ENCODE measurements around the gene CFAP299. TPM values are rescaled to one million over a fixed set of nuclear protein-coding genes. Genes with fewer than 3 reads are reported as not detected.
"Not testable (repeated sequence)": the region's sequence is repeated elsewhere in the genome, so short reads cannot be mapped to it uniquely, and the experiment has no call there.

CFAP299 gene
- total and polyA plus RNA-seq, 2 of the 13 experiments (the other 11 are each of a cell fraction or from before 2014, with no cell fraction given) = not detected

- H3K9ac ChIP-seq (ENCODE audit: insufficient read depth, low read depth, low read length); H3K36me3 ChIP-seq (replicated peaks in 1 of 2; ENCODE audit: control insufficient read depth in 1 of 2, insufficient read depth in 2 of 2, low read length in 2 of 2); H2AFZ ChIP-seq (ENCODE audit: low read length); POLR2A ChIA-PET; H3K79me2 ChIP-seq (ENCODE audit: insufficient read depth, low read length); CTCF ChIA-PET (ENCODE audit: low intra/inter-chr PET ratio, low total read pairs); FAIRE-seq; H3K27ac ChIP-seq (ENCODE audit: extremely low read length, insufficient read depth, low read length); H3K4me2 ChIP-seq (ENCODE audit: low read depth, low read length); BruUV-seq (replicated peaks); in situ Hi-C loops (cut with HindIII; ENCODE audit: extremely low pct_ligation_motif_present, low pct_unique_long_range_greater_than_20kb); H3K27me3 ChIP-seq (ENCODE audit: control insufficient read depth in 1 of 2, insufficient read depth in 2 of 2, low read length in 2 of 2); ATAC-seq; H3K4me3 ChIP-seq (replicated peaks in 1 of 3; ENCODE audit: insufficient read depth in 1 of 3, low read depth in 2 of 3, low read length in 3 of 3); H3K4me1 ChIP-seq (ENCODE audit: insufficient read depth, low read length); H3K9me3 ChIP-seq (ENCODE audit: low read length); DNase-seq (ENCODE audit: low spot score); H4K20me1 ChIP-seq (ENCODE audit: insufficient read depth, low read length): not testable (repeated sequence)
- intact Hi-C loops (cut with micrococcal nuclease; ENCODE audit: unreplicated experiment) = loop anchor here (10.0 kb wide), 1 partner anchor 379 kb away; no protein-coding TSS in a partner anchor
- WGBS (ENCODE audit: low lambda C conversion rate) = 7% methylated on average over 1 of the region's 1 CpG
Measured at GRCh38 chr4:80793660-80794059, 458.1 kb downstream of the CFAP299 start.

DNA sequence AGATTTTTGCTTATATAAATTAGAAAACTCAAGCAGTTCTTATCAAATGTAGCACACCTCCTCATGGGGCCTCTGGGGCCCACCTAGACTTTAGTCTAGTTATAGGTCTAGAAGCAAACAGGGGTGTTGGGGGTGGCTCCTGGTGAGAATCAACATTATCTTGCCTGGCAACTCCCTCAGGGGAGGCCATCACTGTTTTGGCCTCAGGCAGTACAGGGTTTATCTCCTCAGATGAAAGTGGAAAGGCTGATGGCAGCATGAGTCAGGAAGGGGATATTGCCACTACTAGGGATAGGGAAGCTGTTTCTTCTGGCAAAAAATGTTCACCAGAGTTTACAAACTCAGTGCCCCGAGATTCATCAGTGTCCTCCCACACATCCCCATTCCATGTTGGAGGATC is 462.6 kb downstream of the CFAP299 start:
- ChIA-PET CTCF (ENCODE audit: low intra/inter-chr PET ratio, low total read pairs) (no interaction called here), POLR2A (no interaction called here)
- Histone ChIP-seq H3K9me3 (ENCODE audit: low read length) (no peaks in the 10 kb centered on the region), H2AFZ (ENCODE audit: low read length) (no peak overlapping the region), H3K36me3 (replicated peaks in 1 of 2; ENCODE audit: control insufficient read depth in 1 of 2, insufficient read depth in 2 of 2, low read length in 2 of 2) (no peaks in the 10 kb centered on the region), H3K79me2 (ENCODE audit: insufficient read depth, low read length) (no peaks in the 10 kb centered on the region), H3K4me3 (replicated peaks in 1 of 3; ENCODE audit: insufficient read depth in 1 of 3, low read depth in 2 of 3, low read length in 3 of 3) (no peak overlapping the region), H4K20me1 (ENCODE audit: insufficient read depth, low read length) (no peaks in the 10 kb centered on the region), H3K9ac (ENCODE audit: insufficient read depth, low read depth, low read length) (no peak overlapping the region), H3K4me1 (ENCODE audit: insufficient read depth, low read length) (no peaks in the 10 kb centered on the region), H3K4me2 (ENCODE audit: low read depth, low read length) (no peak overlapping the region), H3K27ac (ENCODE audit: extremely low read length, insufficient read depth, low read length) (no peak overlapping the region), H3K27me3 (ENCODE audit: control insufficient read depth in 1 of 2, insufficient read depth in 2 of 2, low read length in 2 of 2) (no peaks in the 10 kb centered on the region; a peak in 1 of 5 replicates)
- no TSS peak for BruUV-seq (replicated peaks)
- 0% methylated on average over 1 of the region's 1 CpG for WGBS (ENCODE audit: low lambda C conversion rate)
- no peak for DNase-seq (ENCODE audit: low spot score)
- no peak for ATAC-seq
- in situ Hi-C loops (cut with HindIII; ENCODE audit: extremely low pct_ligation_motif_present, low pct_unique_long_range_greater_than_20kb) = no loop called here
- intact Hi-C loops (cut with micrococcal nuclease; ENCODE audit: unreplicated experiment) = loop anchor here (10.0 kb wide), 1 partner anchor 383 kb away; no protein-coding TSS in a partner anchor
- no peak for FAIRE-seq
- TF ChIP-seq HNF4A (CRISPR knock-in tag; IDR thresholded peaks at IDR 0.05) (no peak), SMAD9 (CRISPR knock-in tag; IDR thresholded peaks at IDR 0.05) (no peak), REL (CRISPR knock-in tag; conservative IDR thresholded peaks at IDR 0.05) (no peak), SRSF4 (IDR thresholded peaks at IDR 0.05; ENCODE audit: low read depth, low read length, poor library complexity, severe bottlenecking) (no peak), ELF4 (CRISPR knock-in tag; IDR thresholded peaks at IDR 0.05; ENCODE audit: borderline replicate concordance) (no peak), KDM5B (CRISPR knock-in tag; IDR thresholded peaks at IDR 0.05; ENCODE audit: borderline replicate concordance) (no peak), KDM6A (CRISPR knock-in tag; IDR thresholded peaks at IDR 0.05; ENCODE audit: low read depth) (no peak), BATF2 (CRISPR knock-in tag; IDR thresholded peaks at IDR 0.05) (no peak), ZC3H13 (CRISPR knock-in tag; IDR thresholded peaks at IDR 0.05) (no peak), SNRNP70 (IDR thresholded peaks at IDR 0.05; ENCODE audit: low read depth, low read length) (no peak), MIER3 (CRISPR knock-in tag; IDR thresholded peaks at IDR 0.05; ENCODE audit: borderline replicate concordance) (no peak)
- TF ChIP-seq, protein P1, sequence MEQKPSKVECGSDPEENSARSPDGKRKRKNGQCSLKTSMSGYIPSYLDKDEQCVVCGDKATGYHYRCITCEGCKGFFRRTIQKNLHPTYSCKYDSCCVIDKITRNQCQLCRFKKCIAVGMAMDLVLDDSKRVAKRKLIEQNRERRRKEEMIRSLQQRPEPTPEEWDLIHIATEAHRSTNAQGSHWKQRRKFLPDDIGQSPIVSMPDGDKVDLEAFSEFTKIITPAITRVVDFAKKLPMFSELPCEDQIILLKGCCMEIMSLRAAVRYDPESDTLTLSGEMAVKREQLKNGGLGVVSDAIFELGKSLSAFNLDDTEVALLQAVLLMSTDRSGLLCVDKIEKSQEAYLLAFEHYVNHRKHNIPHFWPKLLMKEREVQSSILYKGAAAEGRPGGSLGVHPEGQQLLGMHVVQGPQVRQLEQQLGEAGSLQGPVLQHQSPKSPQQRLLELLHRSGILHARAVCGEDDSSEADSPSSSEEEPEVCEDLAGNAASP (CRISPR knock-in tag; IDR thresholded peaks at IDR 0.05; ENCODE audit: borderline replicate concordance) = no peak
- TF ChIP-seq, protein P2, sequence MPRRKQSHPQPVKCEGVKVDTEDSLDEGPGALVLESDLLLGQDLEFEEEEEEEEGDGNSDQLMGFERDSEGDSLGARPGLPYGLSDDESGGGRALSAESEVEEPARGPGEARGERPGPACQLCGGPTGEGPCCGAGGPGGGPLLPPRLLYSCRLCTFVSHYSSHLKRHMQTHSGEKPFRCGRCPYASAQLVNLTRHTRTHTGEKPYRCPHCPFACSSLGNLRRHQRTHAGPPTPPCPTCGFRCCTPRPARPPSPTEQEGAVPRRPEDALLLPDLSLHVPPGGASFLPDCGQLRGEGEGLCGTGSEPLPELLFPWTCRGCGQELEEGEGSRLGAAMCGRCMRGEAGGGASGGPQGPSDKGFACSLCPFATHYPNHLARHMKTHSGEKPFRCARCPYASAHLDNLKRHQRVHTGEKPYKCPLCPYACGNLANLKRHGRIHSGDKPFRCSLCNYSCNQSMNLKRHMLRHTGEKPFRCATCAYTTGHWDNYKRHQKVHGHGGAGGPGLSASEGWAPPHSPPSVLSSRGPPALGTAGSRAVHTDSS (CRISPR knock-in tag; conservative IDR thresholded peaks at IDR 0.05) = no peak
- TF ChIP-seq, protein P3, sequence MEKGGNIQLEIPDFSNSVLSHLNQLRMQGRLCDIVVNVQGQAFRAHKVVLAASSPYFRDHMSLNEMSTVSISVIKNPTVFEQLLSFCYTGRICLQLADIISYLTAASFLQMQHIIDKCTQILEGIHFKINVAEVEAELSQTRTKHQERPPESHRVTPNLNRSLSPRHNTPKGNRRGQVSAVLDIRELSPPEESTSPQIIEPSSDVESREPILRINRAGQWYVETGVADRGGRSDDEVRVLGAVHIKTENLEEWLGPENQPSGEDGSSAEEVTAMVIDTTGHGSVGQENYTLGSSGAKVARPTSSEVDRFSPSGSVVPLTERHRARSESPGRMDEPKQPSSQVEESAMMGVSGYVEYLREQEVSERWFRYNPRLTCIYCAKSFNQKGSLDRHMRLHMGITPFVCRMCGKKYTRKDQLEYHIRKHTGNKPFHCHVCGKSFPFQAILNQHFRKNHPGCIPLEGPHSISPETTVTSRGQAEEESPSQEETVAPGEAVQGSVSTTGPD (CRISPR knock-in tag; IDR thresholded peaks at IDR 0.05) = no peak

Measured in HepG2 (cell line).